B cell (primary cell): Measurements from ENCODE around the gene FXYD3. TPM values are rescaled to one million over a fixed set of nuclear protein-coding genes. Genes with fewer than 3 reads are reported as not detected.

Source experiments
- ATAC-seq: fragments of 200-7000 bp; cut with Tn5 transposase; one replicate; pipeline ENCODE4 v1.10.0; 2021; ENCODE audit warnings: low read depth, mild to moderate bottlenecking, moderate number of reproducible peaks, moderate library complexity
- CTCF ChIA-PET: fragments of 350-600 bp; sonication (Branson Sonifier 250); formaldehyde crosslinking; loops from one replicate; lab custom pipeline; 2021; ENCODE audit warnings: antibody characterized with exemption, inconsistent platforms; lab: Charles Lee
- POLR2A ChIA-PET: fragments of 350-600 bp; sonication (Branson Sonifier 250); formaldehyde crosslinking; loops from one replicate; lab custom pipeline; 2021; ENCODE audit warnings: antibody characterized with exemption; lab: Charles Lee
- DNase-seq: peaks from one replicate; pipeline ENCODE4 v3.0.0; 2013
- H2AFZ ChIP-seq: 2 replicates; pipeline ENCODE4 v1.6.1; 2012; ENCODE audit warnings: mild to moderate bottlenecking, low read depth, low read length; ENCODE audit not compliant: insufficient read depth, poor library complexity, severe bottlenecking
- H3K27ac ChIP-seq, 2 donors: 1 replicate in 1 of 2; 2 replicates in 1 of 2; pipeline ENCODE4 v1.5.1; 2012 to 2013; ENCODE audit warnings: low read length in 2 of 2, mild to moderate bottlenecking in 2 of 2, moderate library complexity in 1 of 2
- H3K27me3 ChIP-seq, 4 experiments: fragments of 200-600 bp in 1 of 4; sonication (generic) in 1 of 4; replicated peaks in 1 of 4; 1 replicate in 2 of 4; 2 replicates in 2 of 4; pipeline versions ENCODE4 v1.6.1 to v1.7.0; 2013 to 2016; ENCODE audit warnings: low read length in 3 of 4, mild to moderate bottlenecking in 2 of 4, mixed read lengths in 1 of 4, moderate library complexity in 1 of 4; ENCODE audit not compliant: insufficient read depth in 4 of 4, control insufficient read depth in 3 of 4; ENCODE audit errors: control extremely low read depth in 1 of 4
- H3K36me3 ChIP-seq, 2 experiments: replicated peaks in 1 of 2; 1 replicate in 1 of 2; 2 replicates in 1 of 2; pipeline versions ENCODE4 v1.6.1 to v1.7.1; 2013; ENCODE audit warnings: low read length in 1 of 2; ENCODE audit not compliant: insufficient read depth in 2 of 2, control insufficient read depth in 1 of 2; ENCODE audit errors: control extremely low read depth in 1 of 2, extremely low read depth in 1 of 2
- H3K4me1 ChIP-seq, 2 donors: fragments of 200-600 bp in 1 of 2; sonication (generic) in 1 of 2; 1 replicate in 1 of 2; 2 replicates in 1 of 2; pipeline versions ENCODE4 v1.5.1 to v1.6.1; 2013 to 2017; ENCODE audit warnings: low read length in 2 of 2; ENCODE audit not compliant: control insufficient read depth in 2 of 2, insufficient read depth in 2 of 2
- H3K4me2 ChIP-seq: replicated peaks from 2 replicates; pipeline ENCODE3; 2012; ENCODE audit warnings: mild to moderate bottlenecking, low read depth, low read length; ENCODE audit not compliant: poor library complexity, severe bottlenecking
- H3K4me3 ChIP-seq, 5 experiments: fragments of 200-600 bp in 1 of 5; sonication (generic) in 1 of 5; 1 replicate in 3 of 5; 2 replicates in 2 of 5; pipeline versions ENCODE4 v1.5.1 to v1.7.0; 2011 to 2016; ENCODE audit warnings: low read length in 4 of 5, mild to moderate bottlenecking in 4 of 5, low read depth in 2 of 5, control low read depth in 1 of 5, moderate library complexity in 1 of 5; ENCODE audit not compliant: insufficient read depth in 1 of 5; ENCODE audit errors: control extremely low read depth in 1 of 5, extremely low read depth in 1 of 5
- H3K79me2 ChIP-seq: fragments of 200-600 bp; sonication (generic); one replicate; pipeline ENCODE4 v1.6.0; 2016; ENCODE audit warnings: low read length; ENCODE audit not compliant: control insufficient read depth, insufficient read depth
- H3K9ac ChIP-seq: fragments of 200-600 bp; sonication (generic); 2 replicates; pipeline ENCODE4 v1.6.1; 2017; ENCODE audit warnings: mild to moderate bottlenecking, low read length, moderate library complexity
- H3K9me3 ChIP-seq, 3 donors: one replicate each; pipeline versions ENCODE4 v1.6.1 to v1.7.1; 2013; ENCODE audit warnings: low read length in 2 of 3; ENCODE audit not compliant: control insufficient read depth in 2 of 3, insufficient read depth in 1 of 3; ENCODE audit errors: control extremely low read depth in 1 of 3
- H4K20me1 ChIP-seq: 2 replicates; pipeline ENCODE4 v1.6.0; 2012; ENCODE audit warnings: mild to moderate bottlenecking, low read length; ENCODE audit not compliant: insufficient read depth, control insufficient read depth, poor library complexity, severe bottlenecking
- H3K27ac Mint-ChIP-seq: one replicate; pipeline ENCODE4 v1.8.0; 2021; ENCODE audit warnings: mixed read lengths
- H3K27me3 Mint-ChIP-seq: one replicate; pipeline ENCODE4 v1.8.0; 2021; ENCODE audit warnings: mixed read lengths
- H3K4me1 Mint-ChIP-seq: one replicate; pipeline ENCODE4 v1.8.0; 2021; ENCODE audit warnings: mixed read lengths
- H3K4me3 Mint-ChIP-seq: one replicate; pipeline ENCODE4 v1.8.0; 2021; ENCODE audit warnings: mixed read lengths
- H3K9me3 Mint-ChIP-seq: one replicate; pipeline ENCODE4 v1.8.0; 2022; ENCODE audit warnings: mixed read lengths; ENCODE audit not compliant: insufficient read depth
- CTCF ChIP-seq: fragments of 200-600 bp; IDR thresholded peaks from one replicate; pipeline ENCODE4 v1.8.0; 2022; ENCODE audit warnings: antibody characterized with exemption, mild to moderate bottlenecking
- EZH2 ChIP-seq: IDR thresholded peaks from 2 replicates; pipeline ENCODE4 v1.6.1; 2012; ENCODE audit warnings: borderline replicate concordance, low read depth, mild to moderate bottlenecking, moderate library complexity, low read length; ENCODE audit not compliant: insufficient read depth, poor library complexity, severe bottlenecking
- WGBS: methylation state at CpG from one replicate; pipeline ENCODE4 v1.1.5; 2013; ENCODE audit warnings: missing lambda C conversion rate; ENCODE audit not compliant: insufficient coverage; 5-methylcytosine and 5-hydroxymethylcytosine counted together
- intact Hi-C: fragments of 100-400 bp; cut with micrococcal nuclease; formaldehyde crosslinking; loops from one replicate; pipeline ENCODE4 v1.10.0; 2022
- polyA plus RNA-seq: library from polyadenylated mRNA; depleted of rRNA; stranded (reverse); fragments of >200 nt; gene quantifications from 2 replicates; pipeline ENCODE4 v1.2.3, GENCODE V29; 2012
- total RNA-seq, 2 donors: library from RNA; stranded (reverse); fragments of 120-200 nt in 1 of 2; gene quantifications; 1 replicate in 1 of 2; 2 replicates in 1 of 2; pipeline versions ENCODE4 v1.2.3 to v1.2.4, GENCODE V29; 2013 to 2022

FXYD3 gene
- total and polyA plus RNA-seq, 2 donors (not counting 1 experiment from before 2014, with no cell fraction given), result not detected

- Mint-ChIP-seq H3K4me3 (no peak overlapping the region), H3K27ac (no peak overlapping the region), H3K27me3 (peaks cover 3% of the 10 kb centered on the region), H3K9me3 (no peaks in the 10 kb centered on the region), H3K4me1 (peaks cover 8% of the 10 kb centered on the region)
- Histone ChIP-seq H3K4me3 (no peak overlapping the region), H3K36me3 (no peaks in the 10 kb centered on the region), H3K79me2 (no peaks in the 10 kb centered on the region), H3K27me3 (peaks cover 0 to 18% (median 2%) of the 10 kb centered on the region in 4 experiments), H3K27ac (no peak overlapping the region), H2AFZ (no peak overlapping the region), H3K4me2 (no peak overlapping the region), H3K9ac (no peak overlapping the region), H4K20me1 (no peaks in the 10 kb centered on the region), H3K9me3 (peaks cover 0 to 4% (median 0%) of the 10 kb centered on the region in 3 donors), H3K4me1 (peaks cover 7 to 9% of the 10 kb centered on the region in 2 donors)
- TF ChIP-seq EZH2 (no peak), CTCF (no peak)
- ChIA-PET CTCF (interaction anchor here (0.9 to 4.5 kb wide), 5 partner anchors 11 to 51 kb away, joined by 3 to 31 read pairs (median 3); partner anchors contain the start of gene LGI4), POLR2A (no interaction called here)
- ATAC-seq (no peak), DNase-seq (no peak)
- intact Hi-C loops, result no loop called here
- WGBS, result 80% methylated on average over 11 of the region's 11 CpGs
Measured at GRCh38 chr19:35117799-35118198, 2.2 kb downstream of the FXYD3 start.

- Mint-ChIP-seq H3K9me3 (no peaks in the 10 kb centered on the region), H3K27me3 (peaks cover 3% of the 10 kb centered on the region), H3K4me1 (peaks cover 8% of the 10 kb centered on the region), H3K4me3 (no peak overlapping the region), H3K27ac (no peak overlapping the region)
- no peak overlapping the region for H3K9ac ChIP-seq
- H3K4me1 ChIP-seq, result peaks cover 7 to 10% of the 10 kb centered on the region in 2 donors
- peaks cover 0 to 4% (median 0%) of the 10 kb centered on the region in 3 donors for H3K9me3 ChIP-seq
- H3K4me2 ChIP-seq, result no peak overlapping the region
- H3K36me3 ChIP-seq, result no peaks in the 10 kb centered on the region
- ATAC-seq (no peak), DNase-seq (no peak)
- WGBS, result 70% methylated on average over 10 of the region's 13 CpGs
- TF ChIP-seq EZH2 (no peak), CTCF (no peak)
- H3K4me3 ChIP-seq, result no peak overlapping the region
- ChIA-PET POLR2A (no interaction called here), CTCF (interaction anchor here (1.2 to 4.5 kb wide), 2 partner anchors 17 to 52 kb away, joined by 4 to 29 read pairs; partner anchors contain the start of gene LGI4)
- H3K27ac ChIP-seq, result no peak overlapping the region
- no peaks in the 10 kb centered on the region for H4K20me1 ChIP-seq
- intact Hi-C loops, result no loop called here
- peaks cover 0 to 15% (median 2%) of the 10 kb centered on the region in 4 experiments for H3K27me3 ChIP-seq
- no peaks in the 10 kb centered on the region for H3K79me2 ChIP-seq
- no peak overlapping the region for H2AFZ ChIP-seq
Measured at GRCh38 chr19:35118268-35119020, 2.8 kb downstream of the FXYD3 start.
